HG02970 (cell line): ENCODE results near the gene SEBOX.
"Not testable (repeated sequence)": the region's sequence is repeated elsewhere in the genome, so short reads cannot be mapped to it uniquely, and the experiment has no call there.

ENCODE experiments used
- ATAC-seq: cut with Tn5 transposase; IDR thresholded peaks from one replicate; pipeline ENCODE4 v1.9.1; 2021; ENCODE audit warnings: mild to moderate bottlenecking, moderate library complexity, moderate number of reproducible peaks; ENCODE audit not compliant: unreplicated experiment, low FRiP score

SEBOX gene

DNA sequence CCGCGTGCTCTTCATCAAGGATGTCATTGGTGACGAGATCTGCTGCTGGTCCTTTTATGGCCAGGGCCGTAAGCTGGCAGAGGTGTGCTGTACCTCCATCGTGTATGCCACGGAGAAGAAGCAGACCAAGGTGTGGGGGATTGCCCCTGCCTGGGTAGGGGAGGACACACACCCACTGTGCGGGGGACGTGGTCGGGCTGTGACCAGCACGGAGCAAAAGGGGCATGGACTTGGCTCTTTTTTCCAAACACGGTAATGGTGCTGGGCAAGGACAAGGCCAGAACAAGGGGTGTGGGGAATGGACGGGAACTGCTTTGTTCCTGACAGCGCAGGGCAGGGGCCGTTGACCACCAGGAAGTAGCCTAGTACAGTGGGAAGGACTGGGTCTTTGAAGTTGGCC lies 22.7 kb downstream of the SEBOX start:
- ATAC-seq = no peak

DNA sequence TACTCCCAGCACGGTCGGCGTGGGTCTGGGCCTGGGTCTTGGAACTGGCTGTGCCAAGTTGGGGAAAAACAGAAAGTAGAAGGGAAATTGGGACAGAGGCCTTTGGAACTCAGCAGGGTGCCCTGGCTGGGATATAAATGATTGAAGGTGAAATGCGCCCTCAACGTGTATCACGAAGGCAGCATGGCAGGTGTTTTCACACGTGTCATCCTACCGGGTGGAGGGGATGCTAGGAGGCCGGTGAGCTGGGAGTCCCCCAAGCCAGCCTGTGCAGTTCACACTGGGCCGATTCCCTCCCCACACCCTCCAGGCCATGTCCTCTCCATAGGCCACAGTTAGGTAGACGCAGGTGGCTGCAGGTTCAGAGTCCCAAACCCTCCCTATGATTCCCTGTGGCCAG lies 23.5 kb downstream of the SEBOX start:
- no peak for ATAC-seq

DNA sequence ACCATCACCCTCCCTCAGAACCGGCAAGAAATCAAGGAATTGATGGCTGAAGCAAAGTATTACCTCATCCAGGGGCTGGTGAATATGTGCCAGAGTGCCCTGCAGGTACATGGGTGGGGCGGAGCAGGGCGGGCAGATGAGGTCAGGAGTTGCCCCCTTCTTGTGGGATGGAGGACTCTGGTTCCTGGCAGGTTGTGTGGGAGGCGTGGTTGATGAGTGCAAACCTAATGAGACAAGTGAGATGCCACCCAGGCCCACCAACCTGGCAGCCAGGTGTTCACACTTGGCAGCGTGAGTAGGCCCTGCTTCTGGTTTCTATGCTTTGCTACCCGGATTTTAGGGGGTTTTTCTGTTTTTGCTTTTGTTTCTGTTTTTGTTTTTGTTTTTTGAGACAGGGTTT lies 24.6 kb downstream of the SEBOX start:
- ATAC-seq = no peak

DNA sequence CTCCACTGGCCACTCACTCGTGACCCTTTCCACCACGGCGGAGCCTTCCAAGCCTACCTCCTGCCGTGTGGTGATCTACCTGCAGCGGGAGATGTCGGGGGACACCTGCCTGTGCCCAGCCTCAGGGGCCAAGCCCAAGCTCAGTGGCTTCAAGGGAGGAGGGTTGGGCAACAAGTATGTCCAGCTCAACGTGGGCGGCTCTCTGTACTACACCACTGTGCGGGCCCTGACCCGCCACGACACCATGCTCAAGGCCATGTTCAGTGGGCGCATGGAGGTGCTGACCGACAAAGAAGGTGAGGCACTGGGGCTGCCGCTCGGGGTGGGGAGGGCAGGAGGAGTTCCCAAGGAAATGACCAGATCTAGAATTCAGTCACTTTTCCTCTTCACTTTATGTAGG lies 25.6 kb downstream of the SEBOX start:
- no peak for ATAC-seq

DNA sequence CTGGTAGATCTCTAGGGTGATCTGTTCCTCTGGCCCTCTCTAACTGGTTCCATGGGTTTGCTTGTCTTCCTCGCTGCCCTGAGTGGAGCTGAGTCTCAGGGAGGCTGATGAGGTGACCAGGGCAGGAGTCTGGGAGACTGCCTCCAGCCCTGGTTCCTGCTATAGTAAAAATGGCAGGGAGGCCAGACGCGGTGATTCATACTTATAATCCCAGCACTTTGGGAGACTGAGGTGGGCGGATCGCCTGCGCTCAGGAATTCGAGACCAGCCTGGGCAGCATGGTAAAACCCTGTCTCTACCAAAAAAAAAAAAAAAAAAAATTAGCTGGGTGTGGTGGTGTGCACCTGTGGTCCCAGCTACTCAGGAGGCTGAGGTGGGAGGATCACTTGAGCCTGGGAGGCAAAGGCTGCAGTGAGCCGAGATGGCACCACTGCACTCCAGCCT lies 26.2 kb downstream of the SEBOX start:
- ATAC-seq = not testable (repeated sequence)

DNA sequence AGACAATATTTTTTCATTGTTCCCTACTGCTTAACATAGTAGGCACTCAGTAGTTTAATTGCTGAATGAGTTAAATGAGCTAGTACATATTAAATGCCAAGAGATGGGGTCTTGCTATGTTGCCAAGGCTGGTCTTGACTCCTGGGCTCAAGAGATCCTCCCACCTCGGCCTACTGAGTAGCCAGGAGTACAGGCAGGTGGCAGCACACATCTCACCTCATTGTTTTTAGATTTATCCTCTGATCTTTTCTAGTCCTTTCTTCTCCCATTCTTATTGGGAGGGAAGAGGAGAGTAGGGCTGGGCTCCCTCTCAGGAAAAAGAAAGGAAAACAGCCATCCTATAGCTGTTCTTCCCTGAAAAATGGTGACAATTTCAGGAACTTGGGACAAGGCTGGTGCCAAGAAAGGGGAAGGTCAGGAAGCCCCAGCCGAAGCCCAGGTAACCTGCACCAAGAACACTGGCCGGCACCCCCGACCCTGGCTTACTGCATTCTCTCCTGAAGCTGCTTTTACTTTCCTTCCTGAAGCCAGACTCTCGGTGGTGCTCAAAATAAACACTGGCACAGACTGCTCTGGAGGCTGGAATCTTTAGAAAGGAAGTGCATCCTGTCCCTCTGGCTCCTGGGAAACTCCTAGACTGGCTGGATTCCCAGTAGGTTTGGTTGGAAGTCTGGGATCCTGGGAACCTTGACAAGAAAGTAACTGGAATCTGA lies 26.8 kb downstream of the SEBOX start:
- no peak for ATAC-seq

DNA sequence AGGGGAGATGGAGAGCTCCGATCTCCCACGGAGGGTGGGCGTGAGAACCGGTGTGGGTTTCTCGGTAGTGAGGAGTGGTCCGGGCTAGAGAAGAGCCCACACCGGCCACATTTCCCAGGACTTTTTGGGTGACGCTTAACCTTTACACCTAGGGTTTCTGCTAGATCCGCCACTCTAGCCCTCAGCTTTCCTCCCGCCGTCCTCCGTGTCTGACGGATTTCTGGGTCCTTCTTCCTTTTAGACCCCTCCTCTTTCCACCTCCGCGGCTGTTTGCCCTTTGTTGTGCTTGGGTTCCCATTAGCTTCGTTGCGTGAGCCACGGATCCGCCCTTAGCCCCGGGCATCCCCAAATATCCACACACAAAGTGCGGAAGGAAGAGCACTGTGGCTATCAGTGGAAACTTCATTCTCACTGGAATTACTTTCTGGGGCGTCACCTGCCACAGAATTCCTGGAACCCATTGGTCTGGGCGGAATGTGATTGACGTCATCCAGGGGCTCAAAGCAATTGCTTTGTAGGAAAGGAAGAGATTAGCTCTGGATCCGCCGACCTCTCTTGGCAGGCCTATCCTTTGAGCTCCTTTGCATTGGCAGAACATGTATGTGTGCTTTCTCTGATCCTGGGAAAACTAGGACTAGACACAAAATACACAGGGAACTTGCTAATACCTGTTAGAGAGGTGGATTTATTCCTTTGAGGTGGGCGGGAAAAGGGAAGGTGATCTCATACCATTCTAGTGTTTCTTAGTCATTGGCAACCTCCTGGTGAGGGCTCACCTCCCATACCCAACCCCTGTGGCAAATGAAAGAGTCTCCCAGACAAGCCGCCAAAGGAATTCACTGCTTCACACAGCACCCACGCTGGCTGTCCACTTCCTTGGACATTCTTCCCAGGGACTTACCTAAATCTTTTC lies 28.8 kb downstream of the SEBOX start:
- ATAC-seq = no peak

DNA sequence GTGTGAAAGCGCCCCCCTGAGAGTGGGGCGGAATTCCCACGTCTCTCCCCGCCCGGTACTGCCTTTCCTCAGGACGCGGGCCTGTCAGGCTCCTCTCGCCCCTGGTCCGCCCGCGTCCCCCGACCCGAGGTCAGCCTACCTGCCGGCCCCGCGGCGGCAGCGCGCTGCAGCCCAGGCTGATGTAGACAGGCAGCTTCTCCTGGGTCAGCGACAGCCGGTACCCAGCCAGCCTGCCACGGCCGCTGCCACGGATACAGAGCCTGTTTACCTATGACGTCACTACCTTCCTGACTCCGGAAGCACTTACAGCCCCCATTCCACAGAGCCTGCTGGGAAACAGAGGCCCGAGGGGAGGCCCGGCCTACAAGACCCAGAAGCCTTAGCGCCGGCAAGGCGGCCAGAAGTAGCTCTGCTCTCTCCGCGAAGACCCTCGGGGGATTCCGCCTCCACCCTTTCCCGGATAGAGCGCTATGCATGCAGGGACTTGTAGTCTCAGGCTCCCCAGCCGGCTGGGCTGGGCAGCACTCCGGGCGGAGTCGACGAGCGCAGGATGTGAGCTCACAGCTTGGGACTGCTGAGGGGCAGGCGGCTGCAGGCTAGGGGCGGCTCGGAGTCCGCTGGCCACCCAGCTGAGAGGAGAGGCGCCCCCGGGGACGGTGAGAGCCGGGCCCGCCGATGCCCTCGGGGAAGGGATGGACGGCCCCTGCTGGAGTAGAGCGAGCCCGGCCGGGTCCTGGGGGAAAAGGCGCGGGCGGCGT lies 29.6 kb downstream of the SEBOX start, which contains the start of the genes IFT20 and TNFAIP1:
IFT20 (minus strand) TSS at position 272 of the 758 bp plus-strand sequence. CDS start 3,487 bp downstream, outside the sequence.
TNFAIP1 (plus strand) TSS at position 561 of the 758 bp plus-strand sequence. CDS start 3,761 bp downstream, outside the sequence.
- peak; percentile 96 for ATAC-seq

DNA sequence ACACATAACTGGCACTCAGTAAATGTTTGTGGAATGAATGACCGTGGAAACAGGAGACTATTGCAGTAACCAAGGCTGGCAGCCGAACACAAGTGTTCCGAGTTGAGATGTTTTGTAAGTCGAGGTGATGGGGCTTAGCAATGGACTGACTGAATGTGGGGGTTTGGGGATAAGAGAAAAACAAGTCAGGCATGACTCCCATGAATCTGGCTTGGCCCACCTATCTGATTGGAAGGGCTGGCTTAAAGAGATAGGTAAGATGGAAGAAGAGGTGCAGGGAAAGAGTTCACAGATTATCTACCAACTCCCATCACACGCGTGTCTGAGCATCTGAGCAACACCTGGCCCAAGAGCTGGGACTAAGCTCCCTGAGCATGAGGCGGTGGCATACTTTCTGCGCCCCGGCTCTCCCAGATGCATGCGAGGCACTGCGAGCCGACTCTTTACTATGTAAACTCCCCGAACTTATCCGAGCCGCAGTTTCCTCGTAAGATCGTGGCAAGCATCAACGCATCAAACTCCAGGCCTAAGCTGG lies 30.3 kb downstream of the SEBOX start:
- no peak for ATAC-seq

DNA sequence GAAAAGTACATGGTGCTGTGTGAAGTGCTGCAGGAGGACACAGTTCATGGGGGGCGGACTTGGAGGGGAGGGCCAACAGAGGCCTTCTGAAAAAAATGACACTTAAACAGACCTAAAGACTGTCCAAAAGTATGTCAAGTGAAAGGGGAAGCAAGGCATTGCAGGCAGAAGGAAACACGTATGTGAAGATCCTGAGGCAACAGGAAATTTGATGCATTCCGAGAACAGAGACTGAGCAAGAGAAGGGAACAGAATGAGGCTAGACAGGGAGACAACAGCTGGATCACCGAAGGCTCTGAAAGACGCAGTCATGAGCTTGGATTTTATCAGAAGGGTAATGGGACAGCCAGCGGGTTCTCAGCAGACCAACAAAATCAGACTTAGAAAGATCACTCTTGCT lies 30.8 kb downstream of the SEBOX start:
- no peak for ATAC-seq

DNA sequence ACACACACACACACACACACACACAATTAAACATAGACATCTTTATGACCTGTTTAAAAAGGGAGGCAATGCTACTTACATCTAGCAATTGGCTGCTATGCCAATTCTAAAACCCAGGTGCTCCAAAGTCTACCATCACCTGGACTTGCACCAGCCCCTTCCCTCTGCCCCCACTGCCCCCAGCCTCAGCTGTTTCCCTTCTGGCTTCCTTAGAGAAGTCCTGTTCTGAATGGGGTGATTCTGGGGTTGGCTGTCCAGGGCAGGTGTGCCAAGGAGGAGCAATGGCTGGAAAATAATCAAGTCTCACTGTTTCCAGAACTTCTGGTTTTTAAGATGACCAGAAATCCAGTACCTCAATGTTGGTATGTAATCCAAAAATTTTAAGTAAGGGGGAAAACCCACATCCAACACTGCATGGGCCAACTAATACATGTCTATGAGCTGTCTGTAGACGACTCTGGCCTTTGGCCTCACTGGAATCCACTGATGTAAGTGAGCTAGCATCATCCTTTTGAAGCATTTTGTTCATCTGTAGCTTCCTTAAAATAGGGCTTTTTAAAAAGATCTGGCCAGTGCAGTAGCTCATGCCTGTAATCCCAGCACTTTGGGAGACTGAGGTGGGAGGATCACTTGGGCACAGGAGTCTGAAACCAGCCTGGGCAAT lies 31.8 kb downstream of the SEBOX start:
- ATAC-seq = no peak

DNA sequence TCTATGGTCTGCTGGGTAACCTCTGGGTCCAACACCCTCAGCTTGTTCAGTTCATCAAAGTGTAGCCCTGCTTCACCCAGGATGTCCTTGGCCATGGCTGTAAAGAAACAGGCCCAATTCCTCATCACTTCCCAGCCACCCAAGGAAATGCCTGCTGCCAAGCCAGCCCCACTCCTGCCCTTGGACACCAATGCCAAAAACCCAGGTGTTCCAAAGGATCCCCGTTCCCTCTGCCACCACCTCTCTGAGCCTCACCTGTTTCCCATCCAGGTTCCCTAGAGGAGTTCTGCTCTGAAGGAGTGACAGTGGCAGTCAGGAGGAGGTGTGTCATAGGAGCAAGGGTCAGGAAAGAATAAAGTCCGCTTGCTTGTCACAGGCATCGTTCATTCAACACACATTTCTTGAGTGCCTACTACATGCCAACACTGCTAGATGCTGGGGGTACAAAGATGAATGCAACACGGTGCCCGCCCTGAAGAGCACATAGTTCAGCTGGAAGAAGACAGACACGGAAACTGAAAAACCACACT lies 33.0 kb downstream of the SEBOX start:
- ATAC-seq = no peak

DNA sequence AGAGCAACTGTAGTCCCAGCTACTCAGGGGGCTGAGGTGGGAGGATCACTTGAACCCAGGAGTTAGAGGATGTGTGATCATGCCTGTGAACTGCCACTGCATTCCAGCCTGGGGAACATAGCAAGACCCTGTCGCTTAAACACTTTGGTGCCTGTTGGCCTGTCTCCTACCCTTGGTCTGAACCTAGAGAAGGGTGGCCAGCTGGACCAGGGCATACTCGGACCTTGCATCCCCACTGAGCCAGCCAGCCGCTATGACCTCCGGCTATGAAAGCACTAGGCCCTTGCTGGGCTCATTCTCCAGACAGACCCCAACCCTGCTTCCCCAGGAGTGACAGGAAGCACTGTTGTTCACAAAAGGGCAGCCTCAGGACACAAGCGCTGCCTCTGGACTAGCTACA lies 34.3 kb downstream of the SEBOX start:
- no peak for ATAC-seq

DNA sequence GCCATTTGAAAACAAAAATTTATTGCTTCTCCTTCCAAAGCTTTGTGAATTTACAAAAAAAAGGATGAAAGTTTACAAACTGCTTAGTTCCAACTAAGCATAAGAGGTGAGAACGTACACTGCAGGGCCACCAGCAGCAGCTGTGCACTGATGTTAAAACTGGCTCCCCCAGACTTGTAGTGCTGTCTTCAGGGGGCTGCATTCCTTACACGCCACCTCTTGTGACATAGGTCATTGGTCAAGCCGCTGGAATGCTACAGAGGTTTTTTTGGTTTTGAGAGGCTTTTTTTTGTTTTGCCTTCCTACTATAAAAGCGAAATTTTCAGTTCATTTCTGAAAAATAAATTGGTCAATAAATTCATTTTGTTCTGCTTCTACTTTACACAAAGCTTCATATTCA lies 36.7 kb downstream of the SEBOX start:
- no peak for ATAC-seq

DNA sequence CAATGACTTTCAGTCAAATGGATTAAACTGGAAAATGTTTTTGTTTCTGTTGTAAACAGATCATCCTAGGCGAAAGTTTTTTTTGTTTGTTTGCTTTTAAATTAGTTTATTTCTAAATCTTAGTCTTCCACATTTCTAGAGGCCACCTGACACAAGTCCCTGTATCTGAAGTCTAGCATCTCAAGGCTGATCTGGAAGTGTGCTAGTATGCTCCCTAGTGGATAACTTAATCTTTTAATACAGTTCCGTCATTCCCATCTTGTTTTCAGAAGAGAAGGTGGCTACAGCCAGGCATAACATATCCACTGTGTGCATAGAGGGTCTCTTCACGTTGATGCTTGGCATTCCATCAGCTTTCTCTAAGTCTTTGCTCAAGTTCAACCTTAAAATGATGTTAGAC lies 37.3 kb downstream of the SEBOX start:
- ATAC-seq = no peak

DNA sequence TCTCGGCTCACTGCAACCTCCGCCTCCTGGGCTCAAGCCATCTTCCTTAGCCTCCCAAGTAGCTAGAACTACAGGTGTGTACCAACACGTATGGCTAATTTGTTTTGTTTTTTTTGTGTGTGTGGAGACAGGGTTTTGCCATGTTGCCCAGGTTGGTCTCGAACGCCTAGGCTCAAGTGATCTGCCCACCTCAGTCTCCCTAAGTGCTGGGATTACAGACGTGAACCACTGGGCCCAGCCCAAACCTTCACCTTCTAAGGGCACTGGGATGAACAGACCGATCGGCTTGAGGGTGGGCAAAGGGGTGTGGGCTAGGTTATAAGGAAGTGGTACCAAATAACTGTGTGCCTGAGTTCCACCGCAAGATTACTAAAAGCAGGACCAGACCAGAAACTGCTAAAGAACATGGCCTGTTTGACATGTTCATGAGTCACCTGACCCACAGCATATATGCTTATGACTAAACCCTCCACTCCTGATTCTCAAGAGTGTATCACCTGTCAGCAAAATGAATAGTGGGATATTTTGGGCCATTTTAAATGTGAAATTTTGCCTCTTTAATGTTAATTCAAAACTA lies 37.9 kb downstream of the SEBOX start:
- no peak for ATAC-seq

DNA sequence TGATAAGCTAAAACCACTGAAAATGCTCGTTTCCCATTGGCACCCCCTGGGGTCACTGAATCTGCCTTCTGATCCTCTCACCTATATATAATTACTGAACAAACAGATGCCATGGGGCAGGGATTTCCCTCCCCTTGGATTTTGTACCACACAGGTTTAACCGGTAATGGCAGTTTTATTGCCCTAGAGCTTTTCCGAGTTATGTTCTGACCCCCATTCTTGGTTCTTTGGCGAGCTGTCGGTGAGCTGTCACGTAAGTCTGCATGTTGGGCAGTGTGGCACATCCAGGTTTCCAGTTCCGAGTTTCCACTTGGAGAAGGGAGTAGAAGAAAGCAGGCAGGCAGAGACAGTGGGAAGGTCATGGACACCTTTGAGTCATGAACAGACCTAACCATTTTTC lies 38.9 kb downstream of the SEBOX start:
- no peak for ATAC-seq

DNA sequence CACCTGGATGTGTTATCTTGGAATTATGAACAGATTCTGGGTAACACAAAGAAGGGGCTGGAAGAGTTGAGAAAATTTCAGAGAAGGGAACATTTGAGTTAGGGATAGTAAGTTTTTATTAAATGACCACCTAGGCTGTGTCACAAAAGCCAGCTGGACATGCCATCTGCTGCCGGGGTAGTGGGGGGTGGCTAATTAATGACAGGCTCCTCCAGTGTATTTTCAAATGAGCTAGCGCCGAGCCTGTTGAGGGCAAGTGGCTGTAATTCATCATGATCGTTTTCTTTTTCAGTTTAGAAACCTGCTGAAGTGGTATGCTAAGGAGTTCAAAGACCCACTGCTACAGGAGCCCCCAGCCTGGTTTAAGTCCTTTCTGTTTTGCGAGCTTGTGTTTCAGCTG lies 39.8 kb downstream of the SEBOX start:
- no peak for ATAC-seq

DNA sequence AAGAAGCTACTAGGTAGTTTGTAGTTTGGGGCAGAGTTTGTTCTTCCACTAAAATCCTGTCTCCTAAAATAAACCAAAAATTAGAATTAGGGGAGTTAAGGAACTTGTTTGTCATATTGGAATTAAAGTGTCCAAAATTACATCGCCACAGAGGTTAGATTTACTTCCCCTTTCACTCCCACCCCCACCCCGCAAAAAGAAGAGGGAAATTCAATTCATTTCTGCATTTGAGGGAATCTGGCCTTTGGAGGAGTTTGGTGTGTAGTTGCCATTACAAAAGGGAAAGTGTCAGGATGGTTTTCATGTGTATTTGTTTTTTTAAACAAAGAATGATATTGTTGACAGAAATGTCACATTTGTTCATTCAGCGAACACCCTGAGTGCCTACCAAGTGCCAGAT lies 40.2 kb downstream of the SEBOX start:
- ATAC-seq = no peak
